Type B pancreatic cell (in vitro differentiated cells): ENCODE data around the gene FAM32A. TPM values are rescaled to one million over a fixed set of nuclear protein-coding genes. Genes with fewer than 3 reads are reported as not detected.

Experiments
- DNase-seq: peaks from one replicate; pipeline ENCODE4 v3.0.0; 2021; ENCODE audit warnings: mixed read lengths; ENCODE audit not compliant: unreplicated experiment; ENCODE audit errors: extremely low spot score
- H3K27ac Mint-ChIP-seq: 2 replicates; pipeline ENCODE4 v1.8.0; 2021; ENCODE audit warnings: mild to moderate bottlenecking, mixed read lengths
- H3K27me3 Mint-ChIP-seq: 2 replicates; pipeline ENCODE4 v1.8.0; 2021; ENCODE audit warnings: mixed read lengths
- H3K36me3 Mint-ChIP-seq: 2 replicates; pipeline ENCODE4 v1.8.0; 2021; ENCODE audit warnings: mixed read lengths
- H3K4me1 Mint-ChIP-seq: one replicate; pipeline ENCODE4 v1.8.0; 2021; ENCODE audit warnings: mixed read lengths; ENCODE audit not compliant: unreplicated experiment
- H3K4me3 Mint-ChIP-seq: 2 replicates; pipeline ENCODE4 v1.8.0; 2021; ENCODE audit warnings: mild to moderate bottlenecking, mixed read lengths
- H3K9me3 Mint-ChIP-seq: 2 replicates; pipeline ENCODE4 v1.8.0; 2021; ENCODE audit warnings: mixed read lengths
- total RNA-seq: library from RNA; stranded (reverse); gene quantifications from 2 replicates; pipeline ENCODE4 v1.2.1, GENCODE V29; 2021; ENCODE audit warnings: low replicate concordance
- TF ChIP-seq, protein P1 (sequence below): fragments of 200-600 bp; sonication (generic); conservative IDR thresholded peaks from 2 replicates; pipeline ENCODE4 v1.5.0; 2021; ENCODE audit warnings: antibody characterized with exemption, mild to moderate bottlenecking

FAM32A gene
- total RNA-seq, 1 donor from 2014 or later = 89.0 TPM

- H3K9me3 Mint-ChIP-seq = no peaks in the 10 kb centered on the region
- H3K4me3 Mint-ChIP-seq = no peak overlapping the region
- peaks cover 19% of the 10 kb centered on the region for H3K36me3 Mint-ChIP-seq
- TF ChIP-seq, protein P1, sequence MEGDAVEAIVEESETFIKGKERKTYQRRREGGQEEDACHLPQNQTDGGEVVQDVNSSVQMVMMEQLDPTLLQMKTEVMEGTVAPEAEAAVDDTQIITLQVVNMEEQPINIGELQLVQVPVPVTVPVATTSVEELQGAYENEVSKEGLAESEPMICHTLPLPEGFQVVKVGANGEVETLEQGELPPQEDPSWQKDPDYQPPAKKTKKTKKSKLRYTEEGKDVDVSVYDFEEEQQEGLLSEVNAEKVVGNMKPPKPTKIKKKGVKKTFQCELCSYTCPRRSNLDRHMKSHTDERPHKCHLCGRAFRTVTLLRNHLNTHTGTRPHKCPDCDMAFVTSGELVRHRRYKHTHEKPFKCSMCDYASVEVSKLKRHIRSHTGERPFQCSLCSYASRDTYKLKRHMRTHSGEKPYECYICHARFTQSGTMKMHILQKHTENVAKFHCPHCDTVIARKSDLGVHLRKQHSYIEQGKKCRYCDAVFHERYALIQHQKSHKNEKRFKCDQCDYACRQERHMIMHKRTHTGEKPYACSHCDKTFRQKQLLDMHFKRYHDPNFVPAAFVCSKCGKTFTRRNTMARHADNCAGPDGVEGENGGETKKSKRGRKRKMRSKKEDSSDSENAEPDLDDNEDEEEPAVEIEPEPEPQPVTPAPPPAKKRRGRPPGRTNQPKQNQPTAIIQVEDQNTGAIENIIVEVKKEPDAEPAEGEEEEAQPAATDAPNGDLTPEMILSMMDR = no peak
- H3K4me1 Mint-ChIP-seq = no peaks in the 10 kb centered on the region
- no peaks in the 10 kb centered on the region for H3K27me3 Mint-ChIP-seq
- DNase-seq = no peak
- H3K27ac Mint-ChIP-seq = no peak overlapping the region
Measured at GRCh38 chr19:16233081-16233776, 48.0 kb downstream of the FAM32A start.

- H3K36me3 Mint-ChIP-seq = peaks cover 19% of the 10 kb centered on the region
Measured at GRCh38 chr19:16233836-16234551, 48.8 kb downstream of the FAM32A start.

DNA sequence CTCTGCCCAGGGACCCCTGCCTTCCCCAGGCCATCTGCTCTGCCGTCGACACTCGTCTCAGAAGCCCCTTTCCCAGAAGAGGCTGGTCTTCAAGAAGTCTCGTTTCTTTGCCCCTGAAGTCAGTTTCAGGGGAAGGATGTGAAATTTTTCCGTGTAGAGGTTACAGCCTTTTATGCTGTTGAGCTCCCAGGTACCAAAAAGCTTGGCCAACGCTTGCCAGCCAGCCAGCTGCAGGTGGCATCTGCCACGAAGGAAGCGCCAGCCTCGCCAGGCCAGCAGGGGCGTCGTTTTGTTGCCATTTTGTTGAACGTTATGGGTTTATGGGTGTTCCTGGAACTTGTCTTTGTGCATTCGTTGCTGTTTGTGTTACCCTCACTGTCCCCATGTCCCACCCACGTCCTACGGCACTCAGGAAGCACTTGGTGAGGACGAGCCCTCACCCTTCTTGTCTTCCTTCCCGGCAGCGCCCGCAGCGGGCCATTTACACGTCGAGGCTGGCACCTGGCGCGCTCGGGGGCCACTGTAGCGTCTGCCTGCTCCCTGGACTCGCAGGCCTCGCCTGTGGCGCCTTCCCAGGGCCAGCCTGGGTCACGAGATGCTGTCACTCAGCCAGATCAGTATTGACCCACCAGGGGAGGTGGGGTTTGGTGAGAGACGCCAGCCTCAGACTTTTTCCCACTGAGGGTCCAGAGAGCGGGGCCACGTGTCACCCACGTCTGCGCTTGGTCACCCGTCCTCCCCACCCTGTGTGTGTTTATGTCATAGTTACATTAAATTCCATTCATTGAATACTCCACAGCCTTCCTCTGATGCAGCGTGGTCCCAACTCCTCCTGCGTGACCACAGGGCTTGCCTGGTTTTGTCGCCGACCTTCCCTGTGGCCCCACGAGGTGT is 49.6 kb downstream of the FAM32A start:
- Mint-ChIP-seq H3K27ac (no peak overlapping the region), H3K4me3 (no peak overlapping the region), H3K27me3 (no peaks in the 10 kb centered on the region), H3K9me3 (no peaks in the 10 kb centered on the region), H3K36me3 (peaks cover 16% of the 10 kb centered on the region), H3K4me1 (no peaks in the 10 kb centered on the region)
- no peak for DNase-seq
- TF ChIP-seq, protein P1 = no peak

More at GRCh38 chr19:16233836-16234551, 48.8 kb downstream of the FAM32A start:
- no peak for DNase-seq
- no peaks in the 10 kb centered on the region for H3K4me1 Mint-ChIP-seq
- TF ChIP-seq, protein P1 = no peak
- H3K27me3 Mint-ChIP-seq = no peaks in the 10 kb centered on the region
- no peak overlapping the region for H3K27ac Mint-ChIP-seq
- H3K9me3 Mint-ChIP-seq = no peaks in the 10 kb centered on the region
- H3K4me3 Mint-ChIP-seq = no peak overlapping the region

DNA sequence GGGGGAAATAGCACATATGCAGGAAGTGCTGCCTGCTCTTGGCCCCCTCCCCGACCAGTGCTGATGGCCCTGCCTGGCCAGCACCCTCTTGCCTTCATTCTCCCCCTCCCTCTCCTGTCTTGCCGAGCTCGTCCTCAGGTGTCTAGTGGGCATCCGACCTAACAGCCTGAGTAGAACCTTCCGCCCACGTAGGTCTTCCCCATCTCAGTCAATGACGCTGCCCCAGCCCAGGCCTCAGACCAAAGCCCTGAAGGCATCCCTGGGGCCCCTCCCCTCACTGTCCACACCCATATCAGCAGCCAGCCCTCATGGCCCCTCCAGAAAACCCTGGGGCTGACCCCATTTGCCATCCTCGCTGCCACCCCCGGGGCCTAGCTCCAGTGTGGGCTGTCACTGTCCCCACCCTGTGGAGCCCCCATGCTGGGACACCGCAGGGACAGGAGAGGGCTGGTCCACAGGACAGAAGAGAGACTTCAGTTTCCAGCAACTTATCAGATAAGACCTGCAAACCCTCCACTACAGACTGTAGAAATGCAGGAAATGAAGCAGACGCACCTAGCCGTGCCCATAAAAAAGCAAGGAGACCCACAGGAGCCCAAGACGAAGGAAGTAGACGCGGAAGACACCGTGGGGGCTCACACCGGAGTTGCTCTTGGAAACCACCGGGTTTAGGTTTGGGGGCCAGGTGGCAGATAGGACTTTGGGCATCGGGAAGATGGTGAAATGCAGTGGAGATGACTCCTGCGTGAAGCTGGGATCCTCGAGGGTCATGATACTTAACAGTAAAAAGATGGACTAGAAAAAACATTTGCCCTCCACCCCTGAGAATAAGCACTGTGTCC is 50.8 kb downstream of the FAM32A start:
- no peak overlapping the region for H3K27ac Mint-ChIP-seq
- H3K36me3 Mint-ChIP-seq = peaks cover 10% of the 10 kb centered on the region
- TF ChIP-seq, protein P1 = no peak
- no peaks in the 10 kb centered on the region for H3K27me3 Mint-ChIP-seq
- H3K9me3 Mint-ChIP-seq = no peaks in the 10 kb centered on the region
- H3K4me1 Mint-ChIP-seq = no peaks in the 10 kb centered on the region
- DNase-seq = no peak
- H3K4me3 Mint-ChIP-seq = no peak overlapping the region

Other genes with a start within 250 kb of the FAM32A start
- not detected in 2 replicates for gene OR10H4, start 236.4 kb upstream of the FAM32A start, total RNA-seq
- gene TPM4, start 108.9 kb upstream of the FAM32A start, total RNA-seq = 425 and 472 TPM in 2 replicates
- 86.9 and 98.7 TPM in 2 replicates for gene RAB8A, start 73.5 kb upstream of the FAM32A start, total RNA-seq
- 0.68 and 1.5 TPM in 2 replicates for gene HSH2D, start 41.7 kb upstream of the FAM32A start, total RNA-seq
- not detected in 2 replicates for gene CIB3, start 11.9 kb upstream of the FAM32A start, total RNA-seq
- 39.9 and 75.0 TPM in 2 replicates for gene AP1M1, start 12.5 kb downstream of the FAM32A start, total RNA-seq
- 1.4 and 2.1 TPM in 2 replicates for gene KLF2, start 139.4 kb downstream of the FAM32A start, total RNA-seq